Measurements from ENCODE around the gene SRGAP3. TPM values are rescaled to one million over a fixed set of nuclear protein-coding genes. Genes with fewer than 3 reads are reported as not detected.

Gene SRGAP3
- total RNA-seq, 1 experiment from 2014 or later = 0.27 TPM

DNA sequence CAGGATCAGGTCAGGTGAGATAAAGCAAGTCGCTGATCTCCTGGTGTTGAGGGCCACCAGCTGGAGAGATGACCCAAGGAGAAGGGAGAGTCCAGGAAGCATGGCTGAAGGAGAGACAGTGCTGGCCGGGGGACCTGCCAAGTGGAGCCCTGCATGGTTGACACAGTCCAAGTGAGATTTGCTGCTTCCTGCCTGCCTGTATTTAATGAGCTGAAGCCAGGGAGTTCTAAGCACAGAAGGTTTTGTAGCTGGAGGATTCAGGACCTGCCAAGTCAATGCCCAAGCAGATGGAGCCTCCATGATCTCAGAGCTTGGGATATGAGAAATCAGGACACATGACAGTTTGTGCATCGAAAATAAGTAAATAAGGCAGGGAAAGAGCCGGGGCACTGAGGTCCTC lies 125.6 kb downstream of the SRGAP3 start:
- DNase-seq (ENCODE audit: extremely low read depth, low read depth) = no peak

DNA sequence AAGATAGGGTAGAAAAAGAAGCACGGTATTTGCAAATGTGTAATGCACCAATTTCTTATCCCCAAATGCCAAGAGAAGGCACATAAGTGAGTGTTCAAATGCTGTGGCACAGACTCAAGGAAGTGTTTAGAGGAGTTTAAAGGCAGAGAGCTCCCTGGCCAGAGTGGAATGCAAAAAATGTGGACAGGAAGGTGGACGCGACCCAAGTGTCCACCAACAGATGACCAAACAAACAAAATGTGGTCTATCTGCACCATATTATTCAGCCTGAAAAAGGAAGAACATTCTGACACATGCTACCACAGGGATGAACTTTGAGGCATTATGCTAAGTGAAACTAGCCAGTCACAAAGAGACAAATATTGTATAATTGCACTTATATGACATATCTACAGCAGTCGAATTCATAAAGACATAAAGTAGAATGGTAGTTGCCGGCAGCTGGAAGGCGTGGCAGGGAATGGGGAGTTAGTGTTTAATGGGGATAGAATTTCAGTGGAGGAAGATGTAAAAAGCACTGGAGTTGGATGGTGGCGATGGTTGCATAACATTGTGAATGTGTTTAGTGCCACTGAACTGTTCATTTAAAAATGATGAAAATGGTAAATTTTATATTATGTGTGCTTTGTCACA lies 126.6 kb downstream of the SRGAP3 start:
- DNase-seq (ENCODE audit: extremely low read depth, low read depth) = no peak

DNA sequence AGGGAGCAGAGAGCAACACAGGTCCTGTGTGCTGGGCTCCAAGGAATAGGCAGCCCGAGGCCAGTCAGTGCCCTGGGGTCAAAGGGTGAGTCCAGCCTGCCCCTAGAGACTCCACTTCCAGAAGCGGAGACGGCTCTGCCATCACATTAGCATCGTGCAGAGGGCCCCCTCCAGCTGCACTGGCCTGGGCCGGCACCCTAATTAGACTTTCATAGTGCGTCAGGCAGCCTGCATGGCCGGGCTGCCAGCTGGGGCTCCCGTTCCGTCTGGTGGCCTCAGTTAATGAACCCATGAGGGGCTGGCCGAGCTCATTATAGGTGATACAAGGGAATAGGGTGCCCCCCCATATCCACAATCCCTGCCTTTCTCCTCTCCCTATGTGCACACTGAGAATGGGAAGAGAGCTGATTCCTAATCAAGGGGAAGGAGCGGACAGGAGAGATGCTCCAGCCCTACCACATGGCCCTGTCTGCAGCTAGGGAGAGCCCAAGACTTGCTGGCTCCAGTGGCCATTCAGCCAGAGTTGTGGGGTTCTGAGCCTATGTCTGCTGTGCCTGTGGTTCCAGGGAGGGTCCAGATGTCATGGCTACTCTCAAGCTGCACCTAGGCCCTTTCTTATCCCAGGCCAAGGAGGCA lies 128.0 kb downstream of the SRGAP3 start:
- no peak for DNase-seq (ENCODE audit: extremely low read depth, low read depth)

DNA sequence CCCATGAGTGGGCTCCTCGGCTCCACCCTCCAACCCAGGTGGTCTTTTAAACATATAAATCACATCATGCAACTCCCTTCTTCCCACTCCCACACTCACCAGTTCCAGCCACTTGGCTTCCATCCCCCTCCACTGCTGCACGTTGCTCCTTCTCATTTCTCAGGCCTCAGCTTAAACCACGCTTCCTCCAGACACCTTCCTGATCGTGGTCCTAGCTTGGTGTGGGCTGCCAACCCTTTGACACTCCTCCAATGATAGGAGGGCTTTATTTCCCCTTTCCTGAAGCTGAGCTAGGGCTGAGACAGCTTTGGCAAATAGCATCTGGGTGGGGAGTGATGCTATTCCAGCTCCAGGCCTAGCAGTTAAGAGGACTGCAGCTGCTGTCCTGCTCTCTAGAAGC lies 130.1 kb downstream of the SRGAP3 start:
- no peak for DNase-seq (ENCODE audit: extremely low read depth, low read depth)

DNA sequence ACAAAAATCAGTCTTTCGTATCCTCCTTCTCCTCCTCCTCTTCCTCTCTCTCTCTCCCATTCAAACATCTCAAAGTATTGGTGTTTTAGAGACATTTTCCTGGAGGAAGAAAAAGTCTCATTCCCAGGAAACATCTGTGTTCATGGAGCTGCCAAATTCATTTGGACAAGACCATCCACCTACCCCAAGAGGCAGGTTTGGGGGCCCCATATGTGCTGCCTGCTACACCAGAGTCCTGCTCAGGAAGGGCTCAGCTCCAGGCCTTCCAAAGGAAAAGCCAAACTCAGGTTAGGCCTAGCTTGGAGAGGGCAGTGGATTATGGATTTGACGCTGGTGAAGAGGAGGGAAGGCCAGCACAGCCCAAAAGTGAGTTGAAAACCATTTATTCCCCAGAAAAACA lies 131.2 kb downstream of the SRGAP3 start:
- DNase-seq (ENCODE audit: extremely low read depth, low read depth) = no peak

DNA sequence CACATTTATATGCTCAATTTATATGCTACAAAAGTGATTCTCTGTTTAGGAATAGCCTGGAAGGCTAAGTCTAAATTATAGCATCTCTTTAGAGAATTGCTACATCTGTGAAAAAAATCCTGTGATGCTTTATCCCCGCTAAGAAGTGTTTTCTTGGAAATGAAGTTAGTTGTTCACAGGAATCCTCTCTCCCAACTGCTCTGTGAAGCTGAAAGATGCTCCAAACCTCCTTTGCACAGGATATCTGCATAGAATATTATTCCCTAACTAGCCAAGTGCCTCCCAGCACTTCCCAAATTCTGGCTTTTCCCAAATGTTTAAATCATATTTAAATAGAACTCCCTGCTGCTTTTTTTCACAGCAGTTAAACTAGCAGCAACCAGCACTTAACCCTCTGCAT lies 132.2 kb downstream of the SRGAP3 start:
- DNase-seq (ENCODE audit: extremely low read depth, low read depth) = no peak

DNA sequence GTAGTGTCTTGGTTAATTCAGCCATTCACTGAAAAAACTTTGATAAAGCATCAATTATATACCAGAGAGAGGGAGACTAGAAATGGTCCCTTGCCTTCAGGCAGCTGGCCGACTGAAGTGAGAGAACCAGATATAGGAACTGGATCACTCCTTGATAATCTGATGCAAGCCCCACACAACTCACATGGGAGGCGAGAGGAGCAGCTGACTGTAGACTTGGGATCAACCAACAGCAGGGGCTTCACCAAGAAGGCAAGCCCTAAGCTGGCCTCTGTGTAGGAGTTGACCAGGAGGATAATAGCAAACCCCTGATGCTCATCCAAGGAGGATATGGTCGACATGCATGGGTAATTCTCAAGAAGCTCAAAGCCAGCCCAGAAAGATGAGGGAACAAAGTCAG lies 133.1 kb downstream of the SRGAP3 start:
- DNase-seq (ENCODE audit: extremely low read depth, low read depth) = no peak

DNA sequence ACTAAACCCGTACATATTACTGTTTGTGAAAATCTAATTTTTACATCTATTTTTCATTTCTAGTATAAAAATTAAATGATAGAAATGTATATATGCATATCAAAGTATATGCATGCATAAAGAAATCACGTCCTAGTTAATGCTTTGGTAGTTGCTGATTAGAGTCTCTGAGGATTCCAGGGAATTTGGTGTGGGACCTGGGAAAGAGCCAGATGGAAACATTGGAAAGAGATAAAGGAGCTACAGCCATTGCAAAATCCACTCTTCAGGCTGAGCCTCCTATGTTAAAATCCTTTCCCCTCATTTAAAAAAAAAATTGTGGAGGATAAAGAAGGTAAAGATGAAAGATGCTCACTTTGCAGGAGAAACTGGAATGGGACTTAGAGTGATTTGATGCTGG lies 134.1 kb downstream of the SRGAP3 start:
- DNase-seq (ENCODE audit: extremely low read depth, low read depth) = no peak

DNA sequence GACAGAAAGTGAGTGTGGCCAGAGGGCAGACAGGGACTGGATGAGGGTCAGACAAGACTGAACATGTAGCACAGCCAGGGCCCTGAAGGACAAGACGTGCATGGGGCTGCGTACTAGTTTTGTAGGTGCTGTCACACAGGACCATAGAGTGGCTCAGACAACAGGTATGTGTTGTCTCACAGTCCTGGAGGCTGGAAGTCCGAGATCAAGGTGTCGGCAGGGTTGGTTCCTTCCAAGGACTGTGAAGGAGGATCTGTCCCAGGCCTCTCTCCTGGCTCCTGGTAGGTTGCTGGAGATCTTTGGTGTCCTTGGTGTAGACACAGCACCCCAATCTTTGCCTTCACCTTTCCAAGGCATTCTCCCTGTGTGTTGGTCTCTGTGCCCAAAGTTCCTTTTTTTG lies 136.4 kb downstream of the SRGAP3 start:
- DNase-seq (ENCODE audit: extremely low read depth, low read depth) = no peak

DNA sequence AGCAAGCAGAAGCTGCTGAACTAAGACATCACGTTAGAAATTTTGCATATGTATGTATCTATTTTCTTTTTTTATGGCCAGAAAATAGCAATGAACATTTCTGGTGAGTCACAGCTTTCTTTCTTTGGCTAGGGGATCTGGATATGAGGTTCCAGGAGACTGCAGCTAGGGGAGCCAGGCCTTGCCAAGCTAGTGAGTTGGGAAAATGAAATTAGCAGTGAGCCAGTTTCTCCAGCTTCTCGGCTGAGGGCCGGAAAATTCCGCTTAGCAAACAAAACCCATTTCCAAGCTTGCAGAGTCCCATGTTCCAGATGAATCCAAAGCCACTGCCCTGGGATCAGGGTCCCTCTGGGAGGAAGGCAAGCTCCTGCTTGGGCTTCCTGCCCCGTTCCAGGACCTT lies 137.6 kb downstream of the SRGAP3 start:
- no peak for DNase-seq (ENCODE audit: extremely low read depth, low read depth)

DNA sequence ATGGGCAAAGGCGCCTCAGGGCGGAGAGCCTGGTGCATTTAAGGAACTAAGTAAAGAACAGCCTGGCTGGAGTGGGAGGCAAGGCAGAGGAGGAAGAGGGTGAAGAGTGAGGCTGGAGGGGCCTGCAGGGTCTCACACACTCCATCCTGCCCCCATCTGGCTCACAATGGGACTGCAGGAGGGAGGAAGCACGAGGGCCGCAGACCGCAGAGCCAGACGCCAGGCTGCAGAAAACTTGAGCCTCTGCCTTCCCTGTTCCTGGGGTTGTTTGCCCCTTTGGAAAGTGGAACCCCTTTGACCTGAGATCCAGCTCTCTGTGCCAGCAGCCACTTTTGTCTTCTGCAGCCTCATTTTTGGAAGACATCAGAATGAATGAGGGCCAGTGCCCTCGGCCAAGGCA lies 138.0 kb downstream of the SRGAP3 start:
- DNase-seq (ENCODE audit: extremely low read depth, low read depth) = no peak

DNA sequence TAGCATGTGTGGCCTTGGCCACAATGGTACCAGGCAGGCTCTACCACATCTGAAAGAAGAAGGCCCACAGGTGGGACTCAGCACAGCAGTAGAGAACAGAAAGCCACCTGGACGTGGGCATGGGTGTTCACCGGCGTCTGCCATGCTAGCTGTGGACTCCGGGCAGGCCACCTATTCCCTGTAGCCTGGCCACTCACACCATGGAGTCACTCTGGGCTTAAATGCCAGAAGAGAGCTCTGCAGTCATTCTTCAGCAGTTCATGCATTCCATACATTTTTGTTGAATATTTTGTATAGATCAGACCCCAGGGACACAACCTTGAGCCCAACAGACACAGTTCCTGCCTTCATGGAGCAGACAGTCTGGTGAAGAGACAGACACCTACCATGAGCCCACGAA lies 138.6 kb downstream of the SRGAP3 start:
- DNase-seq (ENCODE audit: extremely low read depth, low read depth) = no peak

DNA sequence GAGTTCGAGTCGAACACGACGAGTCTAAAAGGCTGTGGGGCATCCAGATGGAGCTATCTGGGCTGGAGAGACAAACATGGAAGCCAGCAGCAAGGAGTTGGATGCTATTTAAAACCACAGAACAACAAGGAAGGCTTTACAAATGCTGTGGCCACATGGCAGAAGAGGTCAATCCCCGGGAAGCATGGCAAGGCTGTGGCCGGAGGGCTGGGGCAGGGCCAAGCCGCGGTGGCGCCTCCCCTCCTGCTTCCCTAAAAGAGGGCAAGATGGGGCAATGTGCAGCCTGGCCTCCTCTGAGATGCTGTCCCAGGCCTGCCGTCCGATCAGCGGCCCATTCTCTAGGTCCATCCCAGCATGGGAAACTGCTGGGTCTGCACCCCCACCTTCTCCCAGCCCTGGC lies 139.1 kb downstream of the SRGAP3 start:
- no peak for DNase-seq (ENCODE audit: extremely low read depth, low read depth)

DNA sequence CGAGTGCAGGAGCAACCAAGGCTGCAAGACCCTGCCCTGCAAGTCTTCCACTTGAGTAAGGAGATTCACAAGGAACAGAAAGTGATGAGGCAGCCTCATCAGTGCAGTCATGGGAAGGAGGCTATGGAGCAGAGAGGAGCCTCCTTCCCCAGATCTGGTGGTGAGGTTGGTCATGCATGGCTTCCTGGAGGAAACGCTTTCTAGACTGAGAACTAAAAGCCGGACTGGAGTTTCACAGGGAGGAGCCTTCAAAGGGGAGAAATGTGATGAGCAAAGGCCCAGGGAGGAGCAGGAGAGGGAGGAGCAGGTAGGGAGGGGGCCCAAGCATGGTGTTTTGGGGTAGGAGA lies 139.9 kb downstream of the SRGAP3 start:
- no peak for DNase-seq (ENCODE audit: extremely low read depth, low read depth)

DNA sequence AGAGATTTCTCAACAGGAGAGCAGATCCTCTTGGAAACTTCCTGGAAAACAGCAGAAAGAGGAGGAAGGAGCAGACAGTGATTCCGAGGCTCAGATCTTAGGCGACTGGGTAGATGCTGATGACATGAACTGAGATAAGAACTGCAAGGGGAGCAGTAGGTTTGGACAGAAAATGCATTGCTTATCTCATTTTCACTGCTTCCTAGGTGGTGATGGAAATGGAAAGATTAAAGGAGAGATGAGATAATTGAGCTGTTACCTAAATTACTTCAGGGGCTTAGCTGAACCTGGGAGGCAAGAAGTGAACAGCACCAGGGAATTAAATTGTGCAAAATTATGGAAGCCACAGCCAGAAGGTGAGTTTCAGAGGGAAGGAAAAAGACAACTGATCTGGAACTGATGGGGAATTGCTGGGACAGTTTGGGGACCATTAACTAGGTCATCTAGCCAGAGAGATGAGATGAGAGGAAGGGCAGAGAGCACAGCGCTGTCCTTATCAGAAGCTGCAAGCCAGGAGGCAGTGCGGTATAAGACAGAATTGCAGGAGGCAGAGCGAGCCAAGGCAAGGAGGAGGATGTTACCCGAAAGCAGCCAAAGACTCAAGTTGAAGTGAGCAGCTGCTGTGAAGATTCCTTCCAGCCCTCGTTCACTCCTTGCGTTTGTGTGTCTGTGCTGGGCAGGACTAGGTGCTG lies 140.4 kb downstream of the SRGAP3 start:
- no peak for DNase-seq (ENCODE audit: extremely low read depth, low read depth)

DNA sequence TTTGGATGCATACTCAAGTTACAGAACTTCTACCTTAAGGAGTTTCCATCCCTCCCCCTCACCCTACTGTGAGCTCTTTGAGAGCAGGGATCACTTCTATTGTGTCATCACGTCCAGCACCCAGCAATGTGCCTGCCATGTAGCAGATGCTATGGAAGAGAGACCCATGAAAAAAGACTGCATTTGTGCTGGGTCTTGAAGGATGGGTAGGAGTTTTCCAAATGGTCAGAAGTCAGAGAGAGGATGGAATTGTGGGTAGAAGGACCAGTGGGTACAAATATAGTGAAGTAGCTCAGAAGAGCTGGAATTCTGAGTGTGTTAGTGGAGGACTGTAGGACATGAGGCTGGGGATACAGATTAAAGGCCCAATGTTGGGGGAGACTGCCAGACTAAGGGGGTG lies 141.7 kb downstream of the SRGAP3 start:
- no peak for DNase-seq (ENCODE audit: extremely low read depth, low read depth)

DNA sequence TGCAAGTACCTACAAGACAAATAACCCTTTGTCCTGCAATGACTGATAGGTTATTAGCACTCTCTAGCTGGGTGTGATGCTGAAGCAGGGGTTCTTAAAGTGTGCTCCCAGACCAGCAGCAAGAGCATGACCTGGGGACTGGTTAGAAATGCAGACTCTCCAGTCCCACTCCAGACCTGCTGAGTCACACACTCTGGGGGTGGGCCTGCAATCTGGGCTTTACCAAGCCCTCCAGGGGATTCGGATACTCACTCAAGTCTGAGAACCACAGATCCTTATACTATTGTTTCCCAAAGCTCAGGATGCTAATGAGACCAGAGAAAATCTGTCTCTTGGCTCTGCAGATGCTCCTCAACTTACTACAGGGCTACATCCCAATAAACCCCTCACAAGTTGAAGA lies 144.0 kb downstream of the SRGAP3 start:
- DNase-seq (ENCODE audit: extremely low read depth, low read depth) = no peak

DNA sequence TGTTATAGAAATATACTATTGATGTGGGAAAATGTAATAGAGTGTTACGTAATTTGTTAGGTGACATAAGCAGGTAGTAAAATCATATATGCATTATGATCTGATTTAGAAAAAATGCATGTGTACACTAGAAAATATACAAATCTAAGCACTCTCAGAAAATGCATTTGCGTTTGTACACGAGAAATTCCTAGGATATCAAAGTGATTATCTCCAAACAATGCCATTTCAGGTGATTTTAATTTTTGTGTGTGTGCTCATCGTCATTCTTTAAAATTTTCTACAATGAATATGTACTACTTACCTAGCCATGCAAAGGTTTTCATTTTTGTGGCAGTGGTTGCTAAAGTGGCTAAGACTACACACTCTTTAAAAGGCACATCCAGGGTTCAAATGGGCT lies 145.3 kb downstream of the SRGAP3 start:
- DNase-seq (ENCODE audit: extremely low read depth, low read depth) = no peak

DNA sequence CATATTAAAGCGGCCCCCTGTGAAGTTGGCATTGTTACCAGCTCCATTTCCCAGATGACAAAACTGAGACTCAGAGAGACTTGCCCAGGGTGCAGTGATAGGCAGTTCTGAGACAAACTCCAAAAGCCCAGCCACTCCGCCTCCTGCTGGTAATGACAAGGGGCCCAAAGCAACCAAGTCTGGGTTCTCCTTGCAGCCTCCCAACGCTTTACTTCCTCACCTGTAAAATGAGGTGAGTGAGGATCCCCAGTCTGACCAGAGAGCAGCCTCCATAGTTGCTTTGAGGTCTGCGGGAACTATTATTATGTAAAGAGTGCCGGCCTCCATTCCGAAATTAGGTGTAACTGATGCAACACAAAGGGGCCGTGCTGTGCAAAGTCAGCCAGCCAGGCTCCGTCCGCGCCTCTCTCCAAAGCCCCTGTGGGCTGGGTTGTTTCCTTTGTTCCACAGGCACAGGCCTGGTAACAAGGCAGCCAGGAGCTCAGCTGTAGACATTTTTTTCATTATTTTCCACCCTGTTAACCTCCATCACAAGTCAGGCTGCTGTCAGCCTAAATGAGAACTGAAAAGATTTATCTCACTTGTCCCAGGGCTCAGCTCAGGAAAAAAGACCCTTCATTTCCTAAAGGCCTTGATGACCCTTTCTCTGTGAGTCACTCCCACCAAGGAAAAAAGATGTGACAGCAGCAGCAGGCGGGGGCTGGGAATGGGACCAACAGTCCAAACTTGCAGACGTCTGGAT lies 147.0 kb downstream of the SRGAP3 start:
- no peak for DNase-seq (ENCODE audit: extremely low read depth, low read depth)

DNA sequence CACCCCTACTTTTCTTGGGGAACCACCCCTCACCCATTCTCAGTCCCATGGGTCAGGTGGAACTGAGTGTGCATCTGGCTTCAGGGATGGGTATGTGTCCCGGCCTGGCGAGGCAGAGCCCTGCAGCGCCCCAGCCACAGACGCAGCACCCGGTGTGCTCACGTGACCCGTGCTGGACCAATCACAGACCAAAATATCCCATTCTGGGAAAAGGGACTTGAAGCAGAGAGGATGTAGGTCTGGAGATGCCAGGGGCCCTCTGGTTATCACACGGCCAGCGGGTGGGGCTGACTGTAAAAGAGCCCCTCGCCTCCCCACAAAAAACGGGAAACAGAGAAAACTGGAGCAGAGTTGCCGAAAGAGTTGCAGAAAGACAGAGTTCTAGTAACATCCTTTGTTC lies 148.2 kb downstream of the SRGAP3 start:
- DNase-seq (ENCODE audit: extremely low read depth, low read depth) = no peak

DNA sequence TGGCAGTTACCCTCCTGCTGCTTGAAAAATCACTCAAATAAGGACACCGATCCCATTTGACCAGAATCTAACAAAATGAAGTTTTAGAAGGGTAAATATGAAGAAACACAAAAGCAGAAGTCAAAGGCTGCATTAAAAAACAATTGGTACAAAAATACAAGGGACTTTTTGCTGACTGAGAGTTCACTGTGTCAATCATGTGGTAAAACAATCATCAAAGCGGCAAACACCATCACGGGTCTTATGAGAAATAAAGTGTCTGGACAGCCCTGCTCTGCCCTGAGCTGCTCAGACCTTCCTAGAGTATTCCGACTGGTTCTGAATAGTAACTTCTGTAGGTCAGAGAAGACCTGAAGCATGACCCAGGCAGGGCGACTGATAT lies 148.9 kb downstream of the SRGAP3 start:
- DNase-seq (ENCODE audit: extremely low read depth, low read depth) = no peak
